ENCODE measurements around the gene PDE3A.

The PDE3A gene

DNA sequence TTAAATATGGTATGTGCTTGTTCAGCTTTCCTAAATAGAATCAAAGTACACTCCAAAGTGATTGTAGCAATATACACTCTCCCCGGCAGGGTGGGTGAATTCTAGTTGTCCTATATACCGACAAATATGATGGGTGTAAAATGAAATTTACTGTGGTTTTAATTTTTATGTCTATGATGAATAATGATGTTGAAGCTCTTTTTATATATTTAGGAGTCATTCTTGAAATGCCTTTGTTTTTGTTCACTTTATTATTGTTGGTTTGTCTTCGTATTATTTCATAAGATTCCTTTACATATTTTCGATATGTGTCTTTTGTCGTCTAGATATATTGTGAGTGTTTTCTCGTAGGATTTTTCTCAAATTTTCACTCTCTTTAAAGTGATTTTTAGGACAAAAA, 105.7 kb downstream of the PDE3A start:
- Mint-ChIP-seq H3K4me3 (no peak overlapping the region), H3K36me3 (ENCODE audit: low read depth) (no peaks in the 10 kb centered on the region), H3K4me1 (peaks cover 6% of the 10 kb centered on the region), H3K9me3 (no peaks in the 10 kb centered on the region), H3K27ac (no peak overlapping the region), H3K27me3 (ENCODE audit: low read depth, poor library complexity) (no peaks in the 10 kb centered on the region)
- no peak for DNase-seq
- no peak for TF ChIP-seq CTCF (IDR thresholded peaks at IDR 0.05)

- TF ChIP-seq CTCF (IDR thresholded peaks at IDR 0.05): no peak
- H3K4me1 Mint-ChIP-seq: peaks cover 6% of the 10 kb centered on the region
- DNase-seq: no peak
- no peak overlapping the region for H3K27ac Mint-ChIP-seq
- H3K27me3 Mint-ChIP-seq (ENCODE audit: low read depth, poor library complexity): no peaks in the 10 kb centered on the region
- no peaks in the 10 kb centered on the region for H3K9me3 Mint-ChIP-seq
- no peaks in the 10 kb centered on the region for H3K36me3 Mint-ChIP-seq (ENCODE audit: low read depth)
- H3K4me3 Mint-ChIP-seq: no peak overlapping the region
Observed at GRCh38 chr12:20474443-20474842, 106.1 kb downstream of the PDE3A start.

DNA sequence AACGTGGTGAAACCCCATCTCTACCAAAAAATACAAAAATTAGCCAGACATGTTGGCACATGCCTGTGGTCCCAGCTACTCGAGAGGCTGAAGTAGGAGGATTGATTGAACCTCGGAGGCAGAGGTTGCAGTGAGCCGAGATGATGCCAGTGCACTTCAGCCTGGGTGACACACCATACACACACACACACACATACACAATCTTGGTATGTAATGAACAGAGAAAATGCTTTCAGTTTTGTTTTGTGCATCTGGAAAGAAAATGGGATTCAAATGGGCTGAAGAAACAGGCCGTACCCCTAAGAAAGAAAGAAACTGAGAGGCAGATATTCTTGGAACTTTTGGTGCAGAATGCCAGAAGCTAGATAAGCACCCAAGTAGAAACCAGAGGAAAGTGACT, 107.2 kb downstream of the PDE3A start:
- H3K4me1 Mint-ChIP-seq: peaks cover 6% of the 10 kb centered on the region
- TF ChIP-seq CTCF (IDR thresholded peaks at IDR 0.05): no peak
- no peaks in the 10 kb centered on the region for H3K27me3 Mint-ChIP-seq (ENCODE audit: low read depth, poor library complexity)
- no peaks in the 10 kb centered on the region for H3K9me3 Mint-ChIP-seq
- H3K4me3 Mint-ChIP-seq: no peak overlapping the region
- no peaks in the 10 kb centered on the region for H3K36me3 Mint-ChIP-seq (ENCODE audit: low read depth)
- H3K27ac Mint-ChIP-seq: no peak overlapping the region
- DNase-seq: no peak

DNA sequence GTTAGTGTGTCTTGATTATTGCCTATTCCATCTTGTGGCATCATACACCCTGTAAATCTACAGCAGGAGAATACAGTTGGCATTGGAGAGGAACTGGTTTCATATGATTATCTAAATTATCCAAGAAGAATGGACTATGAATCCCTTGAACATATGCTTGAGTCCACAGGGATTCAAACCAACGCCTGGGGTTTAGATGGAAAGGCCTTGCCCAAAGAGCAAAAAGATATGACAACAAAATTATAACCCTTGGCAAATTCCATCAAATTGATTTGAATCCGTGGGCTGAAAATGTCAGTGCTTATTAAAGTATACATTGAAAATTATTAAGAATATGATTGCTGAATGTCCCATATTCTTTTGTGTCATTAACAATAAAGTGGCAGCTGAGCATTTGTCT, 108.2 kb downstream of the PDE3A start:
- Mint-ChIP-seq H3K27ac (no peak overlapping the region), H3K9me3 (no peaks in the 10 kb centered on the region), H3K4me3 (no peak overlapping the region), H3K4me1 (peaks cover 6% of the 10 kb centered on the region), H3K27me3 (ENCODE audit: low read depth, poor library complexity) (no peaks in the 10 kb centered on the region), H3K36me3 (ENCODE audit: low read depth) (no peaks in the 10 kb centered on the region)
- no peak for DNase-seq
- TF ChIP-seq CTCF (IDR thresholded peaks at IDR 0.05): no peak

DNA sequence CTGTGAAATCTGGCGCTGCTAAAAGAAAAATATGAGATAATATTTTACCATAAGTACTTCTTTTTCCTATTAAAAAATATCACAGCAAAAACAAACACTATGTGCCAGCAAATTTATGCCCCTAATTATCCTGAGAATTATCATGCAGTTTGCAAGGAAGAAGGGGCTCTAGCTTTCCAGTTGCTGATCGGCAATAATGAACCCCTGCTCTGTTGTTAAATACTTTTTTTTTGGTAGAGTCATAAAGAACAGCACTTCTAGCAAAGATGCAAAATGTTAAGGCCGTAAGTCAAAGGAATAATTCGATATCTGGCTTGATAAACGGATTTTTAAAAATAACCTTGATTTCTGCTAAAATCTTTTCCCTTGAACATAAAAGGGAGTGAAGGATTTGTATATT, 108.9 kb downstream of the PDE3A start:
- no peak for TF ChIP-seq CTCF (IDR thresholded peaks at IDR 0.05)
- H3K4me3 Mint-ChIP-seq: no peak overlapping the region
- H3K4me1 Mint-ChIP-seq: peaks cover 6% of the 10 kb centered on the region
- no peak overlapping the region for H3K27ac Mint-ChIP-seq
- H3K27me3 Mint-ChIP-seq (ENCODE audit: low read depth, poor library complexity): no peaks in the 10 kb centered on the region
- H3K9me3 Mint-ChIP-seq: no peaks in the 10 kb centered on the region
- no peaks in the 10 kb centered on the region for H3K36me3 Mint-ChIP-seq (ENCODE audit: low read depth)
- DNase-seq: no peak

GRCh38 chr12:20477672-20478071, 109.3 kb downstream of the PDE3A start:
- H3K27me3 Mint-ChIP-seq (ENCODE audit: low read depth, poor library complexity): no peaks in the 10 kb centered on the region
- H3K27ac Mint-ChIP-seq: no peak overlapping the region
- DNase-seq: no peak
- TF ChIP-seq CTCF (IDR thresholded peaks at IDR 0.05): no peak
- no peaks in the 10 kb centered on the region for H3K36me3 Mint-ChIP-seq (ENCODE audit: low read depth)
- no peak overlapping the region for H3K4me3 Mint-ChIP-seq
- H3K9me3 Mint-ChIP-seq: no peaks in the 10 kb centered on the region
- H3K4me1 Mint-ChIP-seq: peaks cover 6% of the 10 kb centered on the region
